Adrenal gland (tissue), 5 donors: Measurements from ENCODE around the gene GPR158.
"Not testable (repeated sequence)": the region's sequence is repeated elsewhere in the genome, so short reads cannot be mapped to it uniquely, and the experiment has no call there.

Source experiments
- CTCF ChIP-seq, 6 experiments: fragments of 450-650 bp in 4 of 6; fragments of 200-600 bp in 2 of 6; sonication (generic) in 1 of 6; IDR thresholded peaks; 1 replicate in 5 of 6; 2 replicates in 1 of 6; pipeline versions ENCODE4 v1.5.1 to v1.8.0; 2016 to 2021; ENCODE audit warnings: antibody characterized with exemption in 6 of 6, mild to moderate bottlenecking in 2 of 6, moderate library complexity in 1 of 6
- POLR2A ChIP-seq, 2 donors: fragments of 450-650 bp; IDR thresholded peaks; one replicate each; pipeline ENCODE4 v1.6.1; 2017; ENCODE audit warnings: antibody characterized with exemption in 2 of 2, mild to moderate bottlenecking in 2 of 2, moderate library complexity in 1 of 2
- donor health status: DM: no; HTN: no; CAD: no.

GRCh38 chr10:25382901-25383300 is 208.1 kb downstream of the GPR158 start:
- not testable (repeated sequence) for TF ChIP-seq POLR2A, CTCF (IDR thresholded peaks at IDR 0.05)
